DOHH2 (cell line): ENCODE results near the gene C3orf38.

Experiments
- H3F3A ChIP-seq: fragments of 200-600 bp; sonication (generic), shearing (Covaris generic); 2 replicates; pipeline ENCODE4 v1.6.0; 2016; ENCODE audit warnings: antibody characterized with exemption, mild to moderate bottlenecking; ENCODE audit not compliant: control insufficient read depth, insufficient read depth
- H3K27ac ChIP-seq: fragments of 200-600 bp; sonication (generic); 2 replicates; pipeline ENCODE4 v1.5.1; 2014; ENCODE audit warnings: low read depth, mild to moderate bottlenecking, low read length, moderate library complexity
- H3K27me3 ChIP-seq: fragments of 200-600 bp; sonication (generic); 2 replicates; pipeline ENCODE4 v1.6.1; 2014; ENCODE audit warnings: mild to moderate bottlenecking, low read length, mixed read lengths; ENCODE audit not compliant: control insufficient read depth
- H3K36me3 ChIP-seq: fragments of 200-600 bp; sonication (generic); 2 replicates; pipeline ENCODE4 v1.6.1; 2014; ENCODE audit warnings: mild to moderate bottlenecking, low read length, moderate library complexity, mixed read lengths; ENCODE audit not compliant: control insufficient read depth
- H3K4me1 ChIP-seq: fragments of 200-600 bp; sonication (generic); 2 replicates; pipeline ENCODE4 v1.6.1; 2014; ENCODE audit warnings: mild to moderate bottlenecking, low read length, mixed read lengths; ENCODE audit not compliant: control insufficient read depth
- H3K4me2 ChIP-seq: fragments of 200-600 bp; sonication (generic); 2 replicates; pipeline ENCODE4 v1.6.0; 2014; ENCODE audit warnings: mild to moderate bottlenecking, low read length, moderate library complexity
- H3K4me3 ChIP-seq: fragments of 200-600 bp; sonication (generic); 2 replicates; pipeline ENCODE4 v1.5.1; 2014; ENCODE audit warnings: mild to moderate bottlenecking, low read length, mixed read lengths
- H3K79me2 ChIP-seq: fragments of 200-600 bp; sonication (generic); 2 replicates; pipeline ENCODE4 v1.6.1; 2014; ENCODE audit warnings: mild to moderate bottlenecking, low read length, mixed read lengths; ENCODE audit not compliant: control insufficient read depth
- H3K9me2 ChIP-seq: fragments of 200-600 bp; sonication (generic); replicated peaks from 2 replicates; pipeline ENCODE4 v1.6.1; 2014; ENCODE audit warnings: mild to moderate bottlenecking, low read length, mixed read lengths; ENCODE audit not compliant: control insufficient read depth
- H3K9me3 ChIP-seq: fragments of 200-600 bp; sonication (generic); 2 replicates; pipeline ENCODE4 v1.6.1; 2014; ENCODE audit warnings: antibody characterized with exemption, low read length, mixed read lengths; ENCODE audit not compliant: control insufficient read depth, insufficient read depth
- H4K20me1 ChIP-seq: fragments of 200-600 bp; sonication (generic); 2 replicates; pipeline ENCODE4 v1.6.0; 2014; ENCODE audit warnings: low read depth, mild to moderate bottlenecking, antibody characterized with exemption, low read length, moderate library complexity; ENCODE audit not compliant: control insufficient read depth, insufficient read depth
- EZH2phosphoT487 ChIP-seq: fragments of 200-600 bp; sonication (generic); IDR thresholded peaks from 2 replicates; pipeline ENCODE4 v1.6.1; 2017; ENCODE audit warnings: borderline replicate concordance, mild to moderate bottlenecking, antibody characterized with exemption, low read length, moderate library complexity, mixed read lengths
- TF ChIP-seq, protein P1 (sequence below): fragments of 200-600 bp; sonication (generic); IDR thresholded peaks from one replicate; pipeline ENCODE4 v1.5.1; 2014; ENCODE audit warnings: antibody characterized with exemption, mild to moderate bottlenecking, low read depth, low read length; ENCODE audit not compliant: poor library complexity, severe bottlenecking

Gene C3orf38

DNA sequence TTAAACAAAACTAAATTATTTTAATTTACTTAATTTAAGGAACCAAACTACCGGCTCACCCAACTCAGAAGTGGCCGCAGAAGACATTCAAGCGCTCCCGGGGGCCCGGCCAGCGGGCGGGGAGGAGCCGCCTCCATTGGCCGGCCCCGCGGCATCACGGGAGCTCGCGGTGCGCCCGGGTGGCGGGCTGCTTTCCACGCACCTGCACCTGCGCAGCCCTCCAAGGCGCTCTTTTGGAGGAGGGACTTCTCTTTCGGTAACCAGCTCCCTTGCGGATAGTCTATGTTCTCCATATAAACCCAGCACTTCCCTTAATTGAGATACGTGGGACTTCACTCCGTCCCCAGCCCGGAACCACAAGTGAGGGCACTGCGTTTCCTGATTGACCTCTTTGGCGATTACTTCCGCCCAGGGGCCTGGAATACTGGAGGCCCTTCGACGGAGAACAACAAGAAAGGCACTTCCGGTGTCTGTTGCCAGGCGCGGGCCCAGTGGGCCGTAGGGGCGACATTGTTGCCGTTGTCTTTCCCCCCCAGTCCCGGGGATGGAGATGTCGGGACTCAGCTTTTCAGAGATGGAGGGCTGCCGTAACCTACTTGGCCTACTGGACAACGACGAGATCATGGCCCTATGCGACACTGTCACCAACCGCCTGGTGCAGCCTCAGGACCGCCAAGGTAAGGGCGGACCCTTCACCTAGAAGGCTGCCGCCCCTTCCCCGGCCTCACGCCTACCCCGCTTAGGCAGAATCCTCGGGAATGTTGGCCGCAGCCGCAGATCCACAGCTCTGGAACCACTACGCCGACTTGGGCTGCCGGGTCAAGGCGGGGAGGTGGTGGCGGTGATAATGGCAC is at the start of gene C3orf38:
Gene C3orf38, plus strand, starts transcription at position 451 of the 854 bp plus-strand sequence. Its CDS starts 94 bp downstream, at position 545.
- H3K9me3 ChIP-seq, result no peaks in the 10 kb centered on the region
- H4K20me1 ChIP-seq, result peaks cover 5% of the 10 kb centered on the region; the same call in 1 of the 2 replicates
- no peaks in the 10 kb centered on the region for H3K9me2 ChIP-seq
- H3K27me3 ChIP-seq, result no peaks in the 10 kb centered on the region
- no peak for TF ChIP-seq EZH2phosphoT487
- TF ChIP-seq, protein P1, sequence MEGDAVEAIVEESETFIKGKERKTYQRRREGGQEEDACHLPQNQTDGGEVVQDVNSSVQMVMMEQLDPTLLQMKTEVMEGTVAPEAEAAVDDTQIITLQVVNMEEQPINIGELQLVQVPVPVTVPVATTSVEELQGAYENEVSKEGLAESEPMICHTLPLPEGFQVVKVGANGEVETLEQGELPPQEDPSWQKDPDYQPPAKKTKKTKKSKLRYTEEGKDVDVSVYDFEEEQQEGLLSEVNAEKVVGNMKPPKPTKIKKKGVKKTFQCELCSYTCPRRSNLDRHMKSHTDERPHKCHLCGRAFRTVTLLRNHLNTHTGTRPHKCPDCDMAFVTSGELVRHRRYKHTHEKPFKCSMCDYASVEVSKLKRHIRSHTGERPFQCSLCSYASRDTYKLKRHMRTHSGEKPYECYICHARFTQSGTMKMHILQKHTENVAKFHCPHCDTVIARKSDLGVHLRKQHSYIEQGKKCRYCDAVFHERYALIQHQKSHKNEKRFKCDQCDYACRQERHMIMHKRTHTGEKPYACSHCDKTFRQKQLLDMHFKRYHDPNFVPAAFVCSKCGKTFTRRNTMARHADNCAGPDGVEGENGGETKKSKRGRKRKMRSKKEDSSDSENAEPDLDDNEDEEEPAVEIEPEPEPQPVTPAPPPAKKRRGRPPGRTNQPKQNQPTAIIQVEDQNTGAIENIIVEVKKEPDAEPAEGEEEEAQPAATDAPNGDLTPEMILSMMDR, result no peak
- H3K79me2 ChIP-seq, result peaks cover 89% of the 10 kb centered on the region
- H3K4me2 ChIP-seq, result peak within 1 kb of the TSS; percentile 93
- H3K4me3 ChIP-seq, result peak within 1 kb of the TSS; percentile 99
- peak within 1 kb of the TSS; percentile 87 for H3K27ac ChIP-seq
- peaks cover 32% of the 10 kb centered on the region for H3K4me1 ChIP-seq
- 0 out of 2 replicates have a peak, but pooled peaks cover 8% of the 10 kb centered on the region for H3F3A ChIP-seq
- peaks cover 29% of the 10 kb centered on the region for H3K36me3 ChIP-seq

DNA sequence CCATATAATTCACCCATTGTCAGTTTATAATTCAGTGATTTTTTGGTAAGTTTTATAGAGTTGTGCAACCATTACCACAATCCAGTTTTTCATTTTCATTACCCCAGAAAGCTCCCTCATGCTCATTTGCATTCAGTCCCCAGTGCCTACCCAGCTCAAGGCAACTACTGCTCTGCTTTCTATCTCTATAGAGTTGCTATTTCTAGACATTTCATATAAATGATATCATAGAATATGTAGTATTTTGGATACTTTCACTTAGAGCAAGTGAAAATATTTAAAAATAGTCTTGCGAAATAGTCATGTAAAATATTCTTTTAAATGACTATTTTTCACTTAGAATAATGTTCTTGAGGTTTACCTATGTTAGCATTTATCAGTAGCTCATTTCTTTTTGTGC is 48.6 kb upstream of the C3orf38 start:
- H3K9me2 ChIP-seq, result no peaks in the 10 kb centered on the region
- TF ChIP-seq, protein P1, result no peak
- no peak for TF ChIP-seq EZH2phosphoT487
- H3K27me3 ChIP-seq, result no peaks in the 10 kb centered on the region
- H3F3A ChIP-seq, result no peaks in the 10 kb centered on the region
- no peaks in the 10 kb centered on the region for H3K9me3 ChIP-seq
- no peak overlapping the region for H3K27ac ChIP-seq
- H4K20me1 ChIP-seq, result no peaks in the 10 kb centered on the region
- H3K79me2 ChIP-seq, result peaks cover 7% of the 10 kb centered on the region; the same call in 1 of the 2 replicates
- no peak overlapping the region for H3K4me2 ChIP-seq
- no peak overlapping the region for H3K4me3 ChIP-seq
- H3K4me1 ChIP-seq, result 0 out of 2 replicates have a peak, but pooled peaks cover 3% of the 10 kb centered on the region
- H3K36me3 ChIP-seq, result peaks cover 20% of the 10 kb centered on the region

DNA sequence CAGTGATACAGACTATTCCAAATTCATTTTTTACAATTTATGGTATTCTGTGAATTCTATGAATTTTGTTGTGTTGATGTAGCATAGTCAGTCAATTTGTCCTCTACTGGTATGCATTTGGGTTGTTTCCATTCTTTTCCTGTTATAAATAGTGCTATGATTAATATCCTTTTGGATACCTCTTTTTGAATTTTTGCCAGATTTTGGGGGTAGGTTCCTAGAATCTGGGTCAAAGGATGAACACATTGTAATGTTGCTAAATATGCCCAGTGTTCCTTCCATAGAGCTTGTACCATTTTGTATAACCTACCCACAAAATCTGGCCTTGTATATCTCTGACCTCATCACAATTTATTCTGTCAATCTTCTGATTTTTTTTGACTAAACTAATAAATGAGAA is 44.4 kb upstream of the C3orf38 start:
- peaks cover 6% of the 10 kb centered on the region for H3K36me3 ChIP-seq
- H3K4me1 ChIP-seq, result 0 out of 2 replicates have a peak, but pooled peaks cover 3% of the 10 kb centered on the region
- no peaks in the 10 kb centered on the region for H3K9me3 ChIP-seq
- no peak for TF ChIP-seq EZH2phosphoT487
- TF ChIP-seq, protein P1, result no peak
- no peaks in the 10 kb centered on the region for H3K27me3 ChIP-seq
- 0 out of 2 replicates have a peak, but pooled peaks cover 3% of the 10 kb centered on the region for H3K79me2 ChIP-seq
- no peak overlapping the region for H3K4me2 ChIP-seq
- no peak overlapping the region for H3K4me3 ChIP-seq
- no peaks in the 10 kb centered on the region for H3K9me2 ChIP-seq
- H4K20me1 ChIP-seq, result no peaks in the 10 kb centered on the region
- no peaks in the 10 kb centered on the region for H3F3A ChIP-seq
- H3K27ac ChIP-seq, result no peak overlapping the region
